Lung (tissue), 12 donors: ENCODE data around the gene IQCH. TPM values are rescaled to one million over a fixed set of nuclear protein-coding genes. Genes with fewer than 3 reads are reported as not detected.

ENCODE experiments used
- ATAC-seq: fragments of 200-7000 bp; cut with Tn5 transposase; one replicate; pipeline ENCODE4 v1.9.1; 2020; ENCODE audit warnings: moderate number of reproducible peaks; ENCODE audit not compliant: insufficient read depth, low FRiP score
- DNase-seq, 3 donors: peaks; one replicate each; pipeline ENCODE4 v3.0.0-alpha.2; 2013 to 2017
- H3K27ac ChIP-seq, 2 donors: one replicate each; pipeline ENCODE4 v1.5.1; 2013; ENCODE audit warnings: mild to moderate bottlenecking in 2 of 2, moderate library complexity in 2 of 2, control low read depth in 1 of 2, inconsistent platforms in 1 of 2, low read depth in 1 of 2, low read length in 1 of 2
- H3K27me3 ChIP-seq, 3 donors: one replicate each; pipeline ENCODE4 v1.5.1; 2013; ENCODE audit warnings: low read length in 2 of 3; ENCODE audit not compliant: control insufficient read depth in 3 of 3, insufficient read depth in 3 of 3
- H3K36me3 ChIP-seq, 4 donors: one replicate each; pipeline ENCODE4 v1.5.1; 2013; ENCODE audit warnings: low read length in 4 of 4, mild to moderate bottlenecking in 1 of 4, moderate library complexity in 1 of 4; ENCODE audit not compliant: control insufficient read depth in 4 of 4, insufficient read depth in 4 of 4
- H3K4me1 ChIP-seq, 5 donors: one replicate each; pipeline ENCODE4 v1.5.1; 2013; ENCODE audit warnings: low read length in 5 of 5, mild to moderate bottlenecking in 2 of 5, moderate library complexity in 1 of 5; ENCODE audit not compliant: control insufficient read depth in 5 of 5, insufficient read depth in 5 of 5
- H3K4me3 ChIP-seq: one replicate; pipeline ENCODE4 v1.5.1; 2013; ENCODE audit warnings: mild to moderate bottlenecking, control low read depth, moderate library complexity
- H3K9ac ChIP-seq, 2 donors: one replicate each; pipeline ENCODE4 v1.5.1; 2013; ENCODE audit warnings: low read length in 2 of 2, control low read depth in 1 of 2; ENCODE audit not compliant: insufficient read depth in 1 of 2
- H3K9me3 ChIP-seq, 4 donors: one replicate each; pipeline ENCODE4 v1.5.1; 2013; ENCODE audit warnings: low read length in 3 of 4, mild to moderate bottlenecking in 1 of 4, moderate library complexity in 1 of 4; ENCODE audit not compliant: control insufficient read depth in 4 of 4, insufficient read depth in 3 of 4
- WGBS, 2 donors: extraction: QIAGEN DNeasy Blood & Tissue Kit; methylation state at CpG; one replicate each; pipeline ENCODE4 v1.1.7; 2013; 5-methylcytosine and 5-hydroxymethylcytosine counted together
- polyA plus RNA-seq, 2 donors: library from polyadenylated mRNA; stranded (reverse); fragments of 200-250 nt; gene quantifications; one replicate each; pipeline ENCODE4 v1.2.1, GENCODE V29; 2013
- total RNA-seq, 2 donors: library from RNA; depleted of rRNA in 1 of 2; stranded (reverse); fragments of >200 nt in 1 of 2; gene quantifications; one replicate each; pipeline ENCODE4 v1.2.1, GENCODE V29; 2014 to 2021
- TF ChIP-seq, protein P1 (sequence below): IDR thresholded peaks from 2 replicates; pipeline ENCODE4 v1.5.1; 2012; ENCODE audit warnings: mild to moderate bottlenecking; ENCODE audit errors: control extremely low read depth, extremely low read depth
- donor health status: control.
- donor health status: control.
- donor health status: Bipolar disorder and iron deficiency.
- donor health status: healthy.
- donor health status: DM: yes; HTN: yes; CAD: no.

The IQCH gene
- total and polyA plus RNA-seq, 4 donors, result 1.1 to 10.5 (median 4.5) TPM

GRCh38 chr15:67216859-67217258 is 37.7 kb upstream of the IQCH start:
- Histone ChIP-seq H3K9me3 (no peaks in the 10 kb centered on the region), H3K9ac (no peak overlapping the region), H3K27ac (no peak overlapping the region), H3K36me3 (peaks cover 0 to 3% (median under 1%) of the 10 kb centered on the region in 4 donors), H3K27me3 (no peaks in the 10 kb centered on the region), H3K4me3 (no peak overlapping the region), H3K4me1 (no peaks in the 10 kb centered on the region)
- no peak for DNase-seq
- TF ChIP-seq, protein P1, sequence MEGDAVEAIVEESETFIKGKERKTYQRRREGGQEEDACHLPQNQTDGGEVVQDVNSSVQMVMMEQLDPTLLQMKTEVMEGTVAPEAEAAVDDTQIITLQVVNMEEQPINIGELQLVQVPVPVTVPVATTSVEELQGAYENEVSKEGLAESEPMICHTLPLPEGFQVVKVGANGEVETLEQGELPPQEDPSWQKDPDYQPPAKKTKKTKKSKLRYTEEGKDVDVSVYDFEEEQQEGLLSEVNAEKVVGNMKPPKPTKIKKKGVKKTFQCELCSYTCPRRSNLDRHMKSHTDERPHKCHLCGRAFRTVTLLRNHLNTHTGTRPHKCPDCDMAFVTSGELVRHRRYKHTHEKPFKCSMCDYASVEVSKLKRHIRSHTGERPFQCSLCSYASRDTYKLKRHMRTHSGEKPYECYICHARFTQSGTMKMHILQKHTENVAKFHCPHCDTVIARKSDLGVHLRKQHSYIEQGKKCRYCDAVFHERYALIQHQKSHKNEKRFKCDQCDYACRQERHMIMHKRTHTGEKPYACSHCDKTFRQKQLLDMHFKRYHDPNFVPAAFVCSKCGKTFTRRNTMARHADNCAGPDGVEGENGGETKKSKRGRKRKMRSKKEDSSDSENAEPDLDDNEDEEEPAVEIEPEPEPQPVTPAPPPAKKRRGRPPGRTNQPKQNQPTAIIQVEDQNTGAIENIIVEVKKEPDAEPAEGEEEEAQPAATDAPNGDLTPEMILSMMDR, result no peak
- no peak for ATAC-seq

GRCh38 chr15:67218428-67218827 is 36.2 kb upstream of the IQCH start:
- no peaks in the 10 kb centered on the region for H3K9me3 ChIP-seq
- H3K4me1 ChIP-seq, result no peaks in the 10 kb centered on the region
- peaks cover 0 to 3% (median under 1%) of the 10 kb centered on the region in 4 donors for H3K36me3 ChIP-seq
- H3K4me3 ChIP-seq, result no peak overlapping the region
- no peak for ATAC-seq
- TF ChIP-seq, protein P1, result no peak
- no peak for DNase-seq
- H3K27ac ChIP-seq, result no peak overlapping the region
- H3K9ac ChIP-seq, result no peak overlapping the region
- no peaks in the 10 kb centered on the region for H3K27me3 ChIP-seq

- no peaks in the 10 kb centered on the region for H3K27me3 ChIP-seq
- peaks cover 0 to 3% (median under 1%) of the 10 kb centered on the region in 4 donors for H3K36me3 ChIP-seq
- 94 to 98% methylated on average over 2 of the region's 2 CpGs for WGBS, 2 donors
- TF ChIP-seq, protein P1, result no peak
- no peak overlapping the region for H3K4me3 ChIP-seq
- no peaks in the 10 kb centered on the region for H3K4me1 ChIP-seq
- no peak overlapping the region for H3K9ac ChIP-seq
- no peaks in the 10 kb centered on the region for H3K9me3 ChIP-seq
- DNase-seq (no peak), ATAC-seq (no peak)
- no peak overlapping the region for H3K27ac ChIP-seq
Observed at GRCh38 chr15:67219288-67219687, 35.3 kb upstream of the IQCH start.

DNA sequence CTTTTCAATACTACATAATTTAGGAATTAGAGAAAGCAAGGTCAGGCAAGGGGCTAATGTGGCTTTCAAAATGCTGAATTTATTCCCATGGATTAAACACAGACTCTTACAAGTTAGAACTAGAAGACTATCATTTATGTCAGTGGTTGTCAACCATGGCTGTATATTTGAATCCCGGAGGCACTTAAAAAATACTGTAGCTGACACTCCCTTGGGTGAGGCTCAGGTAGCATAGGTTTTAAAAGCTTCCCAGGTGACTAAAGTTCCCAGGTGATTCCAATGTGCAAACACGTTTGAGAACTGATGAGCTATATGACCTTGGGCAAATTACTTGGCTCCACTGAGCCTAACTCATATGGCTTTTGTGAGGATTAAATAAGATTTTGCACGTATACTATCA is 29.7 kb upstream of the IQCH start:
- Histone ChIP-seq H3K9me3 (no peaks in the 10 kb centered on the region), H3K27ac (no peak overlapping the region), H3K9ac (no peak overlapping the region), H3K4me3 (no peak overlapping the region), H3K36me3 (peaks cover 0 to 6% (median 2%) of the 10 kb centered on the region in 4 donors), H3K4me1 (no peaks in the 10 kb centered on the region), H3K27me3 (no peaks in the 10 kb centered on the region)
- ATAC-seq, result no peak
- WGBS, 2 donors, result 96 to 97% methylated on average over 3 of the region's 3 CpGs
- TF ChIP-seq, protein P1, result no peak
- no peak for DNase-seq
